SK-N-SH (cell line): ENCODE measurements around the gene OR51A4. TPM values are rescaled to one million over a fixed set of nuclear protein-coding genes. Genes with fewer than 3 reads are reported as not detected.

ENCODE experiments used
- CTCF ChIA-PET: fragments of 300-600, 350-600 bp; formaldehyde crosslinking; extraction: SDS; loops from one replicate; lab custom pipeline; 2021; lab: Yijun Ruan, JAX
- POLR2A ChIA-PET: fragments of 350-600 bp; sonication (Branson Sonifier 250); formaldehyde crosslinking; extraction: SDS; loops from one replicate; lab custom pipeline; 2020; ENCODE audit warnings: antibody characterized with exemption, inconsistent platforms; lab: Yijun Ruan, JAX
- DNase-seq: peaks from one replicate; pipeline ENCODE4 v3.0.0; 2012
- H2AFZ ChIP-seq: fragments of 200-600 bp; sonication (generic); 2 replicates; pipeline ENCODE4 v1.8.1; 2016; ENCODE audit warnings: antibody characterized with exemption, mild to moderate bottlenecking, low read depth
- H3F3A ChIP-seq: fragments of 200-600 bp; sonication (generic); replicated peaks from 2 replicates; pipeline ENCODE3; 2016; ENCODE audit warnings: antibody characterized with exemption, mild to moderate bottlenecking; ENCODE audit not compliant: insufficient read depth
- H3K27ac ChIP-seq, 2 experiments: fragments of 200-500 bp in 1 of 2; fragments of 200-600 bp in 1 of 2; sonication (Bioruptor generic) in 1 of 2; sonication (generic), shearing (Covaris generic) in 1 of 2; 2 replicates each; pipeline versions ENCODE4 v1.5.1 to v1.6.1; 2014 to 2016; ENCODE audit warnings: low read depth in 2 of 2, inconsistent platforms in 1 of 2, low read length in 1 of 2, mild to moderate bottlenecking in 1 of 2, mixed read lengths in 1 of 2
- H3K27me3 ChIP-seq: fragments of 200-600 bp; sonication (generic), shearing (Covaris generic); 2 replicates; pipeline ENCODE4 v1.6.1; 2016; ENCODE audit warnings: mixed run types; ENCODE audit not compliant: insufficient read depth
- H3K36me3 ChIP-seq, 2 experiments: fragments of 200-500 bp in 1 of 2; fragments of 200-600 bp in 1 of 2; sonication (Bioruptor generic) in 1 of 2; sonication (generic) in 1 of 2; replicated peaks in 1 of 2; 2 replicates each; pipeline versions ENCODE3 to v1.5.1; 2014 to 2016; ENCODE audit warnings: low read length in 1 of 2, mild to moderate bottlenecking in 1 of 2; ENCODE audit not compliant: insufficient read depth in 2 of 2, control insufficient read depth in 1 of 2
- H3K4me1 ChIP-seq, 2 experiments: fragments of 200-500 bp in 1 of 2; fragments of 200-600 bp in 1 of 2; sonication (Bioruptor generic) in 1 of 2; sonication (generic), shearing (Covaris generic) in 1 of 2; 2 replicates each; pipeline versions ENCODE4 v1.5.1 to v1.6.1; 2014 to 2016; ENCODE audit warnings: low read depth in 1 of 2, low read length in 1 of 2, mixed run types in 1 of 2; ENCODE audit not compliant: insufficient read depth in 2 of 2, control insufficient read depth in 1 of 2
- H3K4me2 ChIP-seq: fragments of 200-600 bp; sonication (generic), shearing (Covaris generic); 2 replicates; pipeline ENCODE4 v1.6.1; 2017; ENCODE audit warnings: mixed run types
- H3K4me3 ChIP-seq, 2 experiments: fragments of 200-500 bp in 1 of 2; fragments of 200-600 bp in 1 of 2; sonication (Bioruptor generic) in 1 of 2; sonication (generic), shearing (Covaris generic) in 1 of 2; 2 replicates each; pipeline versions ENCODE4 v1.5.1 to v1.8.1; 2014 to 2016; ENCODE audit warnings: low read depth in 2 of 2, inconsistent platforms in 1 of 2, low read length in 1 of 2, mild to moderate bottlenecking in 1 of 2, mixed read lengths in 1 of 2, moderate library complexity in 1 of 2
- H3K79me2 ChIP-seq: fragments of 200-600 bp; sonication (generic); 2 replicates; pipeline ENCODE4 v1.8.1; 2017; ENCODE audit warnings: mild to moderate bottlenecking; ENCODE audit not compliant: insufficient read depth
- H3K9ac ChIP-seq: fragments of 200-600 bp; sonication (generic); 2 replicates; pipeline ENCODE4 v1.6.1; 2017; ENCODE audit warnings: mixed run types
- H3K9me2 ChIP-seq: fragments of 200-600 bp; sonication (generic); 2 replicates; pipeline ENCODE4 v1.6.1; 2017; ENCODE audit warnings: mixed run types
- H3K9me3 ChIP-seq: fragments of 200-600 bp; sonication (generic); 2 replicates; pipeline ENCODE4 v1.6.1; 2017; ENCODE audit warnings: mixed run types, mild to moderate bottlenecking, moderate library complexity
- H4K20me1 ChIP-seq: fragments of 200-600 bp; sonication (generic); 2 replicates; pipeline ENCODE4 v1.6.1; 2017; ENCODE audit warnings: mild to moderate bottlenecking, mixed run types; ENCODE audit not compliant: insufficient read depth
- CHD2 ChIP-seq: fragments of 150-350 bp; IDR thresholded peaks from 2 replicates; pipeline ENCODE4 v1.6.1; 2018; ENCODE audit warnings: low read length; ENCODE audit not compliant: partially characterized antibody
- FOXJ3 ChIP-seq: sonication (generic); formaldehyde crosslinking; IDR thresholded peaks from 2 replicates; pipeline ENCODE4 v1.5.1; 2020; ENCODE audit warnings: mild to moderate bottlenecking, missing genetic modification reagents
- FOXM1 ChIP-seq: IDR thresholded peaks from 2 replicates; pipeline ENCODE4 v1.4.0; 2012; ENCODE audit warnings: low read depth, mild to moderate bottlenecking
- JUND ChIP-seq: IDR thresholded peaks from 2 replicates; pipeline ENCODE4 v1.4.0; 2012
- NRF1 ChIP-seq: IDR thresholded peaks from 2 replicates; pipeline ENCODE4 v1.6.1; 2012; ENCODE audit warnings: low read depth, mild to moderate bottlenecking, low read length
- POLR2AphosphoS5 ChIP-seq: IDR thresholded peaks from 2 replicates; pipeline ENCODE4 v1.6.1; 2012; ENCODE audit warnings: low read depth, low read length
- RCOR1 ChIP-seq: fragments of 150-350 bp; IDR thresholded peaks from 2 replicates; pipeline ENCODE4 v1.6.1; 2017; ENCODE audit warnings: antibody characterized with exemption, low read length
- RFX5 ChIP-seq: IDR thresholded peaks from 2 replicates; pipeline ENCODE4 v1.6.1; 2012; ENCODE audit warnings: mild to moderate bottlenecking, improper control_type of control experiment, low read length
- SIN3A ChIP-seq: IDR thresholded peaks from 2 replicates; pipeline ENCODE4 v1.6.1; 2012; ENCODE audit warnings: low read depth, mild to moderate bottlenecking, low read length, moderate library complexity, borderline replicate concordance
- TAF1 ChIP-seq: IDR thresholded peaks from 2 replicates; pipeline ENCODE4 v1.6.1; 2012; ENCODE audit warnings: low read depth, mild to moderate bottlenecking, low read length, moderate library complexity, borderline replicate concordance
- TCF12 ChIP-seq: IDR thresholded peaks from 2 replicates; pipeline ENCODE4 v1.4.0; 2012
- TEAD4 ChIP-seq: IDR thresholded peaks from 2 replicates; pipeline ENCODE4 v1.4.0; 2012; ENCODE audit warnings: mild to moderate bottlenecking, borderline replicate concordance; ENCODE audit not compliant: insufficient read depth
- WGBS: methylation state at CpG from one replicate; pipeline ENCODE4 v1.1.6; 2017; ENCODE audit warnings: low lambda C conversion rate; 5-methylcytosine and 5-hydroxymethylcytosine counted together
- polyA plus RNA-seq, 3 experiments: library from polyadenylated mRNA; depleted of rRNA; stranded (reverse); fragments of >200 nt; gene quantifications; 2 replicates each; pipeline ENCODE4 v1.2.3, GENCODE V29; 2012
- TF ChIP-seq, protein P1 (sequence below): fragments of 150-350 bp; IDR thresholded peaks from 2 replicates; pipeline ENCODE4 v1.6.1; 2016; ENCODE audit warnings: mild to moderate bottlenecking, low read depth, low read length
- TF ChIP-seq, protein P2 (sequence below): IDR thresholded peaks from 2 replicates; pipeline ENCODE4 v1.6.1; 2012; ENCODE audit warnings: mild to moderate bottlenecking, low read depth, low read length, moderate library complexity
- TF ChIP-seq, protein P3 (sequence below): IDR thresholded peaks from 2 replicates; pipeline ENCODE4 v1.4.0; 2012; ENCODE audit warnings: low read depth, borderline replicate concordance
- TF ChIP-seq, protein P4 (sequence below): fragments of 150-350 bp; IDR thresholded peaks from 2 replicates; pipeline ENCODE4 v1.6.1; 2017; ENCODE audit warnings: antibody characterized with exemption, low read length, low read depth, borderline replicate concordance

OR51A4 gene
- polyA plus RNA-seq, 1 of the 3 experiments (the other 2 are of a cell fraction) = not detected

DNA sequence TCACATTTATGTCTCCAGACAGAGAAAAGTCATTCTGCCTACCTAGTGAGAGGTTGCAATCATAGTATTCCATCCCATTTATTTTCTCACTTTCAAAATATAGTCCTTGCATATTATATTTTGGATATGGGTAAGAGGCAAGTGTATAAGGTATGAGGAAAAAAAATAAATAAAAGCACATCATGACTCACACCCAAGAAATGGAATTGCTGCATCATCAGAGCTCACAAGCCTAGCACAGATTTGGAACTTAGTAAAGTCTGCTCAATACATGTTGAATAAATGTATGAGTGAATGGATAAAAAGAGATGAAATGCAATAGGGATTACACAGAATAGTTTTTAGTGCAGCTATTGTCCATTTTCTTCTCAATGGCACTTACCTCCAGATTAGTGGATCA lies 20.8 kb downstream of the OR51A4 start:
- no peak overlapping the region for H3K4me3 ChIP-seq
- no peaks in the 10 kb centered on the region for H3K9me2 ChIP-seq
- H3K27ac ChIP-seq = no peak overlapping the region
- no peaks in the 10 kb centered on the region for H3K27me3 ChIP-seq
- no peak overlapping the region for H2AFZ ChIP-seq
- H4K20me1 ChIP-seq = no peaks in the 10 kb centered on the region
- H3F3A ChIP-seq = no peaks in the 10 kb centered on the region
- DNase-seq = no peak
- no peaks in the 10 kb centered on the region for H3K36me3 ChIP-seq
- no peak overlapping the region for H3K4me2 ChIP-seq
- no peak overlapping the region for H3K9ac ChIP-seq
- H3K4me1 ChIP-seq = no peaks in the 10 kb centered on the region
- CTCF ChIA-PET = no interaction called here
- no peaks in the 10 kb centered on the region for H3K9me3 ChIP-seq
- POLR2A ChIA-PET = no interaction called here
- no peak for TF ChIP-seq TAF1
- TF ChIP-seq TEAD4 = no peak
- TF ChIP-seq FOXM1 = no peak
- TF ChIP-seq, all 33 proteins: peak for 0
- H3K79me2 ChIP-seq = no peaks in the 10 kb centered on the region

DNA sequence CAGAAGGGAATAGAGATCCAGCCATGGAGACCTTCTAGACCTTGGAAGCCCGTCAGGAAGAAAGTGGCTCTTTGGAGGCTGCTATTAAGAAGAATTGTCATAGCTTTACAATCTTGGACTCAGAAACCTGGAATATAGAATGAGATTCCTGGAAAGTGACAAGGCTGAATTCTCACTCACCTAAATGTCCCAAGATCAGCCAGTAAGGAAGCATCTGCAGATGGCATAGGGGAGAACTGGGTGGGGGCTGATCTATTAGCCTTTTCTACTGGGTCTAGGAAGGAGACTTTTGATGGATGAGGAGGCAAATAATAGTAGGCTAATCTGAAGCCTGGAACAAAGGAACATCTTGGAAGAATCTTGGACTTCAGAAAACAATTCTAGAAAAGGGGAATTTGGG lies 23.2 kb downstream of the OR51A4 start, which contains the start of gene OR51G1:
TSS of gene OR51G1 (minus strand) at position 101 of the 400 bp plus-strand sequence. CDS start at position 101, 0 bp downstream.
- no peaks in the 10 kb centered on the region for H3K27me3 ChIP-seq
- H3K9me3 ChIP-seq = no peaks in the 10 kb centered on the region
- H3K4me2 ChIP-seq = no peak within 1 kb of the TSS
- DNase-seq = no peak
- H2AFZ ChIP-seq = no peak within 1 kb of the TSS
- no peak within 1 kb of the TSS for H3K9ac ChIP-seq
- ChIA-PET POLR2A (no interaction called here), CTCF (no interaction called here)
- H3K79me2 ChIP-seq = no peaks in the 10 kb centered on the region
- H4K20me1 ChIP-seq = no peaks in the 10 kb centered on the region
- no peaks in the 10 kb centered on the region for H3K4me1 ChIP-seq
- no peaks in the 10 kb centered on the region for H3K9me2 ChIP-seq
- no peaks in the 10 kb centered on the region for H3K36me3 ChIP-seq
- H3K4me3 ChIP-seq = no peak within 1 kb of the TSS
- TF ChIP-seq, protein P1, sequence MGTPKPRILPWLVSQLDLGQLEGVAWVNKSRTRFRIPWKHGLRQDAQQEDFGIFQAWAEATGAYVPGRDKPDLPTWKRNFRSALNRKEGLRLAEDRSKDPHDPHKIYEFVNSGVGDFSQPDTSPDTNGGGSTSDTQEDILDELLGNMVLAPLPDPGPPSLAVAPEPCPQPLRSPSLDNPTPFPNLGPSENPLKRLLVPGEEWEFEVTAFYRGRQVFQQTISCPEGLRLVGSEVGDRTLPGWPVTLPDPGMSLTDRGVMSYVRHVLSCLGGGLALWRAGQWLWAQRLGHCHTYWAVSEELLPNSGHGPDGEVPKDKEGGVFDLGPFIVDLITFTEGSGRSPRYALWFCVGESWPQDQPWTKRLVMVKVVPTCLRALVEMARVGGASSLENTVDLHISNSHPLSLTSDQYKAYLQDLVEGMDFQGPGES = no peak
- no peak for TF ChIP-seq SIN3A
- TF ChIP-seq TAF1 = no peak
- no peak for TF ChIP-seq POLR2AphosphoS5
- TF ChIP-seq JUND = no peak
- TF ChIP-seq FOXM1 = no peak
- TF ChIP-seq TCF12 = no peak
- no peak for TF ChIP-seq FOXJ3 (CRISPR knock-in tag)
- no peak for TF ChIP-seq RFX5
- TF ChIP-seq NRF1 = no peak
- TF ChIP-seq CHD2 = no peak
- TF ChIP-seq, protein P2, sequence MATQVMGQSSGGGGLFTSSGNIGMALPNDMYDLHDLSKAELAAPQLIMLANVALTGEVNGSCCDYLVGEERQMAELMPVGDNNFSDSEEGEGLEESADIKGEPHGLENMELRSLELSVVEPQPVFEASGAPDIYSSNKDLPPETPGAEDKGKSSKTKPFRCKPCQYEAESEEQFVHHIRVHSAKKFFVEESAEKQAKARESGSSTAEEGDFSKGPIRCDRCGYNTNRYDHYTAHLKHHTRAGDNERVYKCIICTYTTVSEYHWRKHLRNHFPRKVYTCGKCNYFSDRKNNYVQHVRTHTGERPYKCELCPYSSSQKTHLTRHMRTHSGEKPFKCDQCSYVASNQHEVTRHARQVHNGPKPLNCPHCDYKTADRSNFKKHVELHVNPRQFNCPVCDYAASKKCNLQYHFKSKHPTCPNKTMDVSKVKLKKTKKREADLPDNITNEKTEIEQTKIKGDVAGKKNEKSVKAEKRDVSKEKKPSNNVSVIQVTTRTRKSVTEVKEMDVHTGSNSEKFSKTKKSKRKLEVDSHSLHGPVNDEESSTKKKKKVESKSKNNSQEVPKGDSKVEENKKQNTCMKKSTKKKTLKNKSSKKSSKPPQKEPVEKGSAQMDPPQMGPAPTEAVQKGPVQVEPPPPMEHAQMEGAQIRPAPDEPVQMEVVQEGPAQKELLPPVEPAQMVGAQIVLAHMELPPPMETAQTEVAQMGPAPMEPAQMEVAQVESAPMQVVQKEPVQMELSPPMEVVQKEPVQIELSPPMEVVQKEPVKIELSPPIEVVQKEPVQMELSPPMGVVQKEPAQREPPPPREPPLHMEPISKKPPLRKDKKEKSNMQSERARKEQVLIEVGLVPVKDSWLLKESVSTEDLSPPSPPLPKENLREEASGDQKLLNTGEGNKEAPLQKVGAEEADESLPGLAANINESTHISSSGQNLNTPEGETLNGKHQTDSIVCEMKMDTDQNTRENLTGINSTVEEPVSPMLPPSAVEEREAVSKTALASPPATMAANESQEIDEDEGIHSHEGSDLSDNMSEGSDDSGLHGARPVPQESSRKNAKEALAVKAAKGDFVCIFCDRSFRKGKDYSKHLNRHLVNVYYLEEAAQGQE = no peak
- TF ChIP-seq RCOR1 = no peak
- TF ChIP-seq, protein P3, sequence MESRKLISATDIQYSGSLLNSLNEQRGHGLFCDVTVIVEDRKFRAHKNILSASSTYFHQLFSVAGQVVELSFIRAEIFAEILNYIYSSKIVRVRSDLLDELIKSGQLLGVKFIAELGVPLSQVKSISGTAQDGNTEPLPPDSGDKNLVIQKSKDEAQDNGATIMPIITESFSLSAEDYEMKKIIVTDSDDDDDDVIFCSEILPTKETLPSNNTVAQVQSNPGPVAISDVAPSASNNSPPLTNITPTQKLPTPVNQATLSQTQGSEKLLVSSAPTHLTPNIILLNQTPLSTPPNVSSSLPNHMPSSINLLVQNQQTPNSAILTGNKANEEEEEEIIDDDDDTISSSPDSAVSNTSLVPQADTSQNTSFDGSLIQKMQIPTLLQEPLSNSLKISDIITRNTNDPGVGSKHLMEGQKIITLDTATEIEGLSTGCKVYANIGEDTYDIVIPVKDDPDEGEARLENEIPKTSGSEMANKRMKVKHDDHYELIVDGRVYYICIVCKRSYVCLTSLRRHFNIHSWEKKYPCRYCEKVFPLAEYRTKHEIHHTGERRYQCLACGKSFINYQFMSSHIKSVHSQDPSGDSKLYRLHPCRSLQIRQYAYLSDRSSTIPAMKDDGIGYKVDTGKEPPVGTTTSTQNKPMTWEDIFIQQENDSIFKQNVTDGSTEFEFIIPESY = no peak
- TF ChIP-seq, protein P4, sequence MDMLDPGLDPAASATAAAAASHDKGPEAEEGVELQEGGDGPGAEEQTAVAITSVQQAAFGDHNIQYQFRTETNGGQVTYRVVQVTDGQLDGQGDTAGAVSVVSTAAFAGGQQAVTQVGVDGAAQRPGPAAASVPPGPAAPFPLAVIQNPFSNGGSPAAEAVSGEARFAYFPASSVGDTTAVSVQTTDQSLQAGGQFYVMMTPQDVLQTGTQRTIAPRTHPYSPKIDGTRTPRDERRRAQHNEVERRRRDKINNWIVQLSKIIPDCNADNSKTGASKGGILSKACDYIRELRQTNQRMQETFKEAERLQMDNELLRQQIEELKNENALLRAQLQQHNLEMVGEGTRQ = no peak
- no peaks in the 10 kb centered on the region for H3F3A ChIP-seq
- H3K27ac ChIP-seq = no peak within 1 kb of the TSS
- 7% methylated on average over 1 of the region's 1 CpG for WGBS
